Fibroblast of skin of left quadriceps (primary cell): ENCODE results near the gene HSPG2.
"Not testable (repeated sequence)": the region's sequence is repeated elsewhere in the genome, so short reads cannot be mapped to it uniquely, and the experiment has no call there.

Source experiments
- DNase-seq, 2 experiments: peaks; one replicate each; pipeline ENCODE4 v3.0.0-alpha.2; 2013; ENCODE audit warnings: low read depth in 2 of 2

HSPG2 gene

DNA sequence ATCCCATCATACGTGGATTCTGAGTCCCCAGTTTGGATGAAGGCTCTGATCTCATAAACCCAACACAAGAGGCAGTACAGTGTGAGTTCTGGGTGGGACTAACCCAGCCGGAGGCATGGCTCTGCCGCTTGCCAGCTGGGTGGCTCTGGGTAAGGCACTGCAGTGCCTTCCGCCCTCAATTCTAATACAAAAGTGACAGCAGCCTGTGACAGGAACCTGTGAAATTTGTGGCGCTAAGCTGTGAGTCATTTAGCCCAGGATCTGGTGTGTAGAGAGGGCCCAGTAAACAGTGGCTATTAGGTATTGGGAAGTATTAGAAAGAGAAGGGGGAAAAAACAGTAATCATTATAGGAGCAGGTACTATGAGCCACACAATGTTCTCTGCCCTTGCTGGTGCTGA, 23.3 kb downstream of the HSPG2 start:
- no peak for DNase-seq

GRCh38 chr1:21913258-21913657, 23.9 kb downstream of the HSPG2 start:
- no peak for DNase-seq

DNA sequence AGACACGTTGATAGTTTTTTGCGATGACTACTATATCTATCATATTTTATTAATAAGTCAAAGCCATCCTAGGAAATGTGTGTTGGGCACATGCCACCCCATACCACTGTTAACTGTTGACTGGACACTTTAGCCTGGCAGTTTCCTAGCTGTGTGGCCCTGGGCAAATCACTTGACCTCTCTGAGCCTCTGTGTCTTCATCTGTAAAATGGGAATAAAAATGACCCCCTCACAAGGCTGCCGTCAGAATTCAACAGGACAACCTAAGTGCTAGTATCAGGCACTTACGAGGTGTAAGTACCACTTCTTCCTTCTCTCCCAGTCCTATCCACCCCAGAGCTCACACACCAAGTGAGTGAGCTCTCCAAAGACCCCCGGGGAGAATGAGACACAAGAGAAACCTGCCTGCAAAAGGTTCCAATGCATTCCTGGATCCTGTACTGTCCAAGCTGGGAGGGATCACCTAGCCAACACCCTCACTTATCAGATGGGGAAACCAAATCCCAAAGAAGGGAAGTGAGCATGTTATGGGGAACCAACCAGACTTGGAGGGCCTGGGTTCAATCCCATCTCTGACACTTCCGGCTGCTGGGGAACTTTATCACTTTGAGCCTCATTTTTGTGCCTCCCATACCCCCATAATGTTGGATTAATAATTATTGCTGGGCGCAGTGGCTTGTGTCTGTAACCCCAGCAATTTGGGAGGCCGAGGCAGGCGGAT, 24.9 kb downstream of the HSPG2 start:
- DNase-seq: no peak

DNA sequence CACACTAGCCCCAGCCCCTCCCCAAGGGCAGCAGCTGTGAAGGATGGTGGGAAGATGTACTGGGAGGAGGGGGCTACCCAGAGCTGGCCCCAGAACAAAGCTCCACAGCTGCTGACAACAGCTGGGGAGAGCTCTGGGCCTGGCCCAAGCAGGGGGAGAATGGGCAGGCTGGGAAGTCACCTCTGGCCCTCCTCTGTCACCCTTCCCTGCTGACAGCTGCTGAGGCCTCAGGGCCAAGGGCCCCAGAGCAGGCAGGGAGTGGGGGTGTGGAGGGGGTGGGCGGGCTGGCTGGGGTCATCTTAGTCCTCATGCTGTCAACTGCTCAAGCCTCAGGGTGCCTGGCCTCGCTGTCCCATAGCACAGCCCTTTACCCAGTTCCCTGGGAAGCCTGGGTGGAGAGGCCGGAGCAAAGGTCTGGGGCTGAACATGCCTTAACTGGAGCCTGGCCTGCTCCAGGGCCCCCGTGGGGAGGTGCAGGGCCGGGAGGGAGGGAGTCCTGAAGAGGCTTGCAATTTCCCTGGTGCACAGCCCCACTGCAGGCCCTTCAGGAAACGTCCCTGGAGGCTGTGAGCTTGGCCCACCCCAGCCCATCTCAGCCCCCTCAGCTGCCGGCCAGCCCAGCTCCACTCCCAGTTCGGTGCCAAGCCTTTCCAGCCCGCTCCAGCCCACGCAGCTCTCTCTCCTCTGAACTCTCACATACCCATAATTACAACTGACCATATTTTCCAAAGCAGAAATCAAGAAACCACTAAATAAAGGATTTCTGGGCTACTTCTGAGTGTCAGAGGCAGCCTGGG, 25.7 kb downstream of the HSPG2 start:
- no peak for DNase-seq

DNA sequence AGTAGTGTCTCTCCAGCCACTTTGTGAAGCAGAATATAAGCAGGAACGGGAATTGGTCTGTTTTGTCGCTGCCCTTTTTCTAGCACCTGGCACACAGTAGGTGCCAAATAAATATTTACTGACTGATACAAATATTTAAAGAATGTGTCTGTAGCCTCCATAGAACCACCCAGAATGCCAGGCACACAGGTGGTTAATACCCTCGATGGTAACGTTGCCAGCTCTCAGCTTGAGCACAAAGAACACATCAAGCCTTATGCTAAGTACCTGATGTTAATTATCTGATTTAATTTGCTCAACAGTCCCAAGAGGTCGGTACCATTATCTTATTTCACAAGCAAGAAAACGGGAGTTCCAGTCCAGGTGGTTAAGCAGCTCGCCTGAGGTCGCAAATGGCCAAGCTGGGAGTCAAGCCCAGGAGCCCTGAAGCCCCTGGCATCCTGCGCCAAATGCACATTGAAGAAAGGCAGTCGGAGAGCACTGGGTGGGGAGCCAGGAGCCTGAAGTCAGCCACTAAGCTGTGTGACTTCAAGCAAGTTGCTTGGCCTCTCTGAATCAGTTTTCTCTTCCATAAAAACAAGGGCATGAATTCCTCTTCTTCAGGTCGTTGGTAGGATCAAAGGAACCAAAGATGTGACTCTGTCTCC, 26.4 kb downstream of the HSPG2 start:
- no peak for DNase-seq

GRCh38 chr1:21909787-21910503, 27.2 kb downstream of the HSPG2 start:
- peak; percentile 54 to 57 for DNase-seq

GRCh38 chr1:21909286-21909759, 27.8 kb downstream of the HSPG2 start:
- DNase-seq: no peak

DNA sequence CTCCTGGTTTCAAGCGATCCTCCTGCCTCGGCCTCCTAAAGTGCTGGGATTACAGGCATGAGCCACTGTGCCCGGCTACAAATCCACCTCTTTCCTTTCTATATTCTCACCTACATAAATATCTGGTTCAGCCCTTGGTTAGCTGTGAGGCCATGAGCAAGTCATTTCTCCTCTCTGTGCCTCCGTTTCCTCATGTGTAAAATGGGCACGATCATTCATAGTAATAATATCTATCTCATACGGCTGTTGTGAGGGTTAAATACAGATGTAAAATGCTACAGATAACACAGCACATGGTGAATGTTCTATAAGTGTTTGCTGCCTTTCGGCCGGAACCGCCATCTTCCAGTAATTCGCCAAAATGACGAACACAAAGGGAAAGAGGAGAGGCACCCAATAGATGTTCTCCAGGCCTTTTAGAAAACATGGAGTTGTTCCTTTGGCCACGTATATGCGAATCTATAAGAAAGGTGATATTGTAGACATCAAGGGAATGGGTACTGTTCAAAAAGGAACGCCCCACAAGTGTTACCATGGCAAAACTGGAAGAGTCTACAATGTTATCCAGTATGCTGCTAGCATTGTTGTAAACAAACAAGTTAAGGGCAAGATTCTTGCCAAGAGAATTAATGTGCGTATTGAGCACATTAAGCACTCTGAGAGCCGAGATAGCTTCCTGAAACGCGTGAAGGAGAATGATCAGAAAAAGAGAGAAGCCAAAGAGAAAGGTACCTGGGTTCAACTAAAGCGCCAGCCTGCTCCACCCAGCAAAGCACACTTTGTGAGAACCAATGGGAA, 29.2 kb downstream of the HSPG2 start:
- not testable (repeated sequence) for DNase-seq

DNA sequence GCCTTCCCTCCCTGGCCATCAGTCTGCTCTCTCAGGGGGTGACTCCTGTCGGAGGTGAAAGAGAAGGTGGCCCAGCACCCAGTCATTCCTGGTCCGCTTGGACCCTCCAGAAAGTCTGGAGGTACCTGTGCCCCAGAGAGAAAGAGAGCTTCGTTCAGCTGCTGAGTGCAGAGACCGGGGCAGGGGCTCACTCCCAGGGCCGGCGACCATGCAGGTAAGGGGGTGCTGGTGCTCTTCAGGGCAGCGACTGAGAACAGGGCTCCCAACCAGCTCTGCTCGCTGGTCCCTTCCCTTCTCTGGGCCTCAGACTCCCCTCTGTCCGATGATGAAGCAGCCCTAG, 30.1 kb downstream of the HSPG2 start:
- no peak for DNase-seq

DNA sequence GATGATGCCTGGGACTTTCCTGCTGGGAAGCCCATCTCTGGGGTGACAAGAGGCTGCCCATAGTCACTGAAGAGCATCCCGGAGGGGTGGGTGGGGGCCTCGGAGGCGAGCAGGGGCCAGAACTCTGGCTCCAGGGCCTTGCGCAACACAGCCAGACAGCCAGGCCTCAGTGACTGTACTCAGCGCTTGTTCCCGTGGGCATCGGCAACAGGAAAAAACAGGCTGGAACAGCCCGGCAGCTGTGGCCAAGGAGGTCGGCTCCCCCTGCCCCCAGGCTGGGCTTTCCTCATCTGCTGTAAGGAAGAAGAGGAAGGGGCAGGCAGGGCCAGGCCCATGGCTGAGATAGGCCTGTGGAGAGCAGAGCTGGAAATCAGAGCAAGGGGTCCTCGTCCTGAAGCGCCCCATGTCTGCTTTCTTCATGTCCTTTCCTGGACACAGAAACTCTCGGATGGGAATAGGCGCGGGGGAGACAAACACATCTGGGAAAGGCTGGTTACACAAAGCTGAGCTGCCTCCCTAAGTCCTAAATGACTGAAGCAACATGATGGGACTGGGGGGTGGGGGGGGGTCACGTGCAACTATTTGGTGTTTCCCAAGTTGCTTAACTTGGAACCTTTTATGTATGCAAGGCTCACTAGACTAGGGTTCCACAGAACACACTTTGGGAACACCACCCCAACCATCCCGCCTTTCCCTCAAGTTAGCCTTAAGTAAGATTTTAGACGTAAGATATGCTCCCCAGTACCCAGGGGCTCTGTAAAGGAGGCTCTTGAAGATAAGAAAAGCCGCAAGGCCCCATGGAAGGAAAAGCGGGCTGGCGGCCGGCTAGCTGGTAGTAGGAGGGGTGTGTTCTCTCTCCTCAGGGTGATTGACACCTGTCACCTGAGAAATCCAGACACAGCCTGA, 30.7 kb downstream of the HSPG2 start:
- no peak for DNase-seq

- no peak for DNase-seq
Observed at GRCh38 chr1:21904704-21905520, 32.2 kb downstream of the HSPG2 start.

GRCh38 chr1:21904454-21904703, 32.7 kb downstream of the HSPG2 start:
- no peak for DNase-seq

DNA sequence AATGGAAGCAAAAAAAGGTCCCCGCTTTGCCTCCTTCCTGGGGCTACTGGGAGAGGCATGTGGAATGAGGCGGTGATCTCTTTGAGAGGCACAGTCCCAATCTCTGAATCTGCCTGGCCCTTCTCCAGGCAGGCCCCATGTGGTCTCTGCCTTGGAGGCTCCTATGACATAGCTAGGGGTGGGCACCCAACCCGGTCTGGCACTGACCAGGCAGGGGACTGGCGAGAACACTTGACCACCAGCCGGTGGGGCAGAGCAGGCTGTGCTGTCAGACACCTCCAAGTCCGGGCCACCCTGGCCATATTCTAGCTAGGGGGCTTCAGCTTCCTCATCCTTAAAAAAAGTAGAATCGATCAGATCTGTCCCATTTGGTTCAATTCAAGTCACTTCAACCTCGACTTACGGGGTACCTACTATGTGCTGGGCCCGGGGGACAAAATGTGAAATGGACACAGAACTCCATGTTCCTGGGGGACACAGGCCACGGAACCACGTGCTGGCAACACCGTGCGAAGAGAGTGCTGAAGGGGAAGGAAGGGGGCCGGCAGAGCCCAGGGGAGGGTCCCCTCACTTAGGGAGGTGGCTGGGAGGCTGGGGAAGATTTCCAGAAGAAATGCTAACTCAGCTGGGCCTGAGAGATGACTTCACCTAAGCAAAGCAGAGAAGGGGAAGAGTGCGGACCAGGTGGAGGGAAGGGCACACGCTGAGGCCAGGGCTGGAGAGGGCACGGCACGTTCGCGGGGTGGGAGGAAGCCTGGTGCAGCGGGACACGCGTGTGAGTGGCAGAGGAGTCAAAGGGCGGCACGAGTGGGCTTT, 33.3 kb downstream of the HSPG2 start:
- no peak for DNase-seq

DNA sequence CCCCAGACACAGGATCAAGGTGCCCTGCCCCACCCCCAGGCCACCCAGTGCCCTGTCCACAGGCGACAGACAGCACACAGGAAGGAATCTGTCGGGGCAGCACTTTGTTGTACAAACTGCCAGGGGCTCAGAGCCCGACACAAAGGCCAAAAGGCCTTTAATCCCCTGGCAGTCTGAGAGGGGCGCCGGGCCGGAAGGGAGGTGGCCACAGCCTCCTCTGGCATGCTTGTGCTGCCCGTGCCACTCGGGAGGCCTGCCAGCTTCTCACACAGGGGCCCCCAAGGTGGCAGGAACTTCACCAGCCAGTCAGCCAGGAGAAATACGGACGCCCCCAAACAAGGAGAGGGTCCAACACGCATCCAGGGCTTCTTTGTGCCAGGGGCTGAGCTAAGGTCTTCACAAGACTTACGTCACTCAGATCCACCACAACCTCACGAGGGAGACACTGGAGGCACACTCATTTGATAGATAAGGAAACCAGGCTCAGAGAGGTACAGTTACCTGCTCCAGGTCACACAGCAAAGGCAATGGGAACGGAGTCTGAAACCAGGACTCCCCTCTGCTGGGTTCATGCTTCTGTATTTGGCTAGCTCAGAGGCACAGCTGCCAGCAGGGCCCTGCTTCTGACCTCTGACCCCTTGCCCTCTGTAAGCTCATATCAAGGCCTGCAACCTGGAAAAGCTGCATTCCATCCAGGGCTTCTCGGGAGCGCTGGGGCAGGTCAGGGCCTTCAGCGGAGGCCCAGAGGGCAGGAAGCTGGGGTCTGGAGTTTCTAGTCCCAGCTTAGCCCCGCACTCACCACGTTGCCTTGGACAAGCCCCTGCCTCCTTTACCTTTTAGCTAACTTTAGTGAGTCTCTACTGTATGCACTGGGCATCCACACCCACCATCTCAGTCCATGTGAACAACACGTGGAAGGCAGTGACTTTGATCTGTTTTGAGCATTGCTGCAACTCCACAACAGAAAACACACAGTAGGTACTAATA, 34.8 kb downstream of the HSPG2 start:
- no peak for DNase-seq

- DNase-seq: no peak
Observed at GRCh38 chr1:21901473-21901847, 35.6 kb downstream of the HSPG2 start.

DNA sequence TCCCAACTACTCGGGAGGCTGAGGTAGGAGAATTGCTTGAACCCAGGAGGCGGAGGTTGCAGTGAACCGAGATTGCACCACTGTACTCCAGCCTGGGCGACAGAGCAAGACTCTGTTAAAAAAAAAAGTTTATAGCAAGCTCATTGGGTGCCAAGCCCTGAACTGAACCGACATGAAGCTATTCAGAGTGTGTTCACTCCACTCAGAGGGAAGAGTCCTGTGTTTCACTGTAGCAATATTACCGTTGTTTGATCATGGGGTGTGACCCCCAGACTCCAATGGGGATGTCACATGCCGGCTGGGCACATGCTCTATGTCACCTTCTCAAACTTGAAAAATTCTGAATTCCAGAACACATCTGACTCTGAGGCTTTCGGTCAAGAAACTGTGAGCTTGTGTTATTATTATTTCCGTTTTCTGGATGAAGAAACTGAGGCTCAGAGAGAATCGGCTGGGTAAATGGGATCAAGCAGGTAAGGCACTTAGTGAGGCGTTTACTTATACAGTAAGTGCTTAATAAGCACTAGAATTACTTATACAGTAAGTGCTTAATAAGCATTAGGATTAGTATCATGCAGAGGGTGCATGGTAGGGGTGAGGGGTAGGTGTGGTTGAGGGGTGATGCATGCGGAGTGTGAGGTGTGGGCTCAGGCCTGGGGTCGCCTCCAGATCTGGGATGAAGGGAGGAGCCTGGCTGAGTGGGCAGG, 36.2 kb downstream of the HSPG2 start:
- no peak for DNase-seq

DNA sequence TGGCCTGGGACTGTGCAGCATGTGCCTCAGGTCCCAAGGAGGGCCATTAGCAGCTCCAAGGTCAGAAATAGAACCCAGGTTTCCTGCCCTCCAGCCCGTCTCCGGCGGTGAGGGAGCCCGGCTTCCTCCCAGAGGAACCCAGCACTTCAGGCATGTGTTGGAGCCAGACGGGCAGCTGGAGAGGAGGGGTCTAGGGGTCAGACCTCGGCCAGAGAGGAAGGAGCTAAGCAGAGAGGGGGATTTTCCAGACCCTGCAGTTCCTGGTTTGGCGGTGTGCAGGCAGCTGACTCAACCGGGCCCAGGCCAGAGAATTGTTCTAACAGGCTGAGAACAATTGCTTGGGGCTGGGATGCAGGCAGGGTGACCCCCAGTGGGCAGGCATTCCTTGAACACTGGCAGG, 37.1 kb downstream of the HSPG2 start:
- no peak for DNase-seq
